Activated CD4-positive, alpha-beta T cell treated with anti-CD3 and anti-CD28 coated beads, Interleukin-2, amount 50 U/mL, for 16 hours (primary cell): Measurements from ENCODE around the gene GPC6.
"Not testable (repeated sequence)": the region's sequence is repeated elsewhere in the genome, so short reads cannot be mapped to it uniquely, and the experiment has no call there.

Experiments used
- DNase-seq: peaks from one replicate; pipeline ENCODE4 v3.0.0-alpha.2; 2020

Gene GPC6

DNA sequence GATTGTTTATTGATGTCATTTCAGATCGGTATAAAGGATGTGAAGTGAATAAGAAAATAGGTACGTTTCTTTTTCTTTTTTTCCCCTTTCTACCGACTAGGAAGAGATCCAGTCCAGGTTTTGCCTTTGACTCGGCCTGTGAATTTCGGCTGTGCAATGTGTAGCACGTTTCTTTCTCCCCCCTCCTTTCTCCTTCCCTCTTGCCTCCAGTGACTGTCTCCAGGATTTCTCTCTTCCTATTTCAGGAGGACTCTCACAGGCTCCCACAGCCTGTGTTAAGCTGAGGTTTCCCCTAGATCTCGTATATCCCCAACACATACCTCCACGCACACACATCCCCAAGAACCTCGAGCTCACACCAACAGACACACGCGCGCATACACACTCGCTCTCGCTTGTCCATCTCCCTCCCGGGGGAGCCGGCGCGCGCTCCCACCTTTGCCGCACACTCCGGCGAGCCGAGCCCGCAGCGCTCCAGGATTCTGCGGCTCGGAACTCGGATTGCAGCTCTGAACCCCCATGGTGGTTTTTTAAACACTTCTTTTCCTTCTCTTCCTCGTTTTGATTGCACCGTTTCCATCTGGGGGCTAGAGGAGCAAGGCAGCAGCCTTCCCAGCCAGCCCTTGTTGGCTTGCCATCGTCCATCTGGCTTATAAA lies at the start of gene GPC6:
Gene GPC6 (plus strand): TSS at position 185 of the 657 bp plus-strand sequence.
- DNase-seq, result no peak

- DNase-seq, result no peak
These were observed 46.1 kb upstream of the GPC6 start for GRCh38 chr13:93180356-93180969.

DNA sequence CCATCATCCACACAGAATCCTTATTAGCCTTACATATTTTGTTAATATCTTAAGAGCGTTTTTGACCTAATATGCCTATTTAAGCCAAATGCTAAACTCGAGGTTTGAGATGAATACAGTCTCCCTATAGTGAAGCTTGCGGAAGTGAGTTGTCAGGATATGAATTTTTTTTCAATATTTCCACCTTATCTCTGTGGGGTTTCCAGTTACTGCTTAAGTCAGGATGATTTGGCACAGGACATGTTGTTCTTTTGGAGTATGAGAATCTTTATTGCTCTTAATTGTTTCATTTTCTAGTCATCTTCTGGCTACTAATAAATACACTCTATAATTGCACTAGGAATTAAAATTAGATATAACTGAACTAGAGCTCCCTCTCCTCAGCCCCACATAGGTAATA lies 44.2 kb upstream of the GPC6 start:
- no peak for DNase-seq

GRCh38 chr13:93183302-93183701 lies 43.3 kb upstream of the GPC6 start:
- no peak for DNase-seq

- DNase-seq, result no peak
These were observed 36.6 kb upstream of the GPC6 start for GRCh38 chr13:93190006-93190405.

- DNase-seq, result no peak
These were observed 32.9 kb upstream of the GPC6 start for GRCh38 chr13:93193682-93194081.

- DNase-seq, result no peak
These were observed 26.8 kb upstream of the GPC6 start for GRCh38 chr13:93199856-93200255.

GRCh38 chr13:93200626-93201025 lies 26.0 kb upstream of the GPC6 start:
- DNase-seq, result no peak

DNA sequence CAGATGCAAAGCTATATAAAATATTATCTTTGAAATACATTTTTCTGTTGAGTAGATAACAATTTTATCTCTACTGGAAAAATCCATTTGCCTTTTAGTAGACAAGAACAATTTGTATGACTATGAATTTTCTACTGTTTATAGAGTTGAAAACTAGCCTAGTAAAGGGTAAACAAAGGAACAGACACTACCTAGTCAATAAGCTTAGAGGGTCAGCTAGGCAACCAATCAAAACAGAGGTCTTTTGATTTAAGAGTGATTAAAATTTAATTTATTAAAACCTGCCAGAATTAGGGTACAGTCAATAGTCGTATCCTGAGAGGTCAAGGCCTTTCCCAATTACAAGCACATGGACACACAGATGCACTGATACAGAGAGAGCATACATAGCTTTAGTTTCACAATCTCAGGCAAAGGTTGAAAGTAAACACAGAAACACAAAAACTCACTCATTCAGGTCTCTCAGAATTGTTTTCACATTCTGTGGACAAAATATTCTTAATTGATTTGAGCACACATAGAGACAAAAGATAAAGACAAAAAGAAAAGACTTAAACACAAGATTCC lies 24.5 kb upstream of the GPC6 start:
- no peak for DNase-seq

- DNase-seq, result not testable (repeated sequence)
These were observed 19.7 kb upstream of the GPC6 start for GRCh38 chr13:93206778-93207392.

DNA sequence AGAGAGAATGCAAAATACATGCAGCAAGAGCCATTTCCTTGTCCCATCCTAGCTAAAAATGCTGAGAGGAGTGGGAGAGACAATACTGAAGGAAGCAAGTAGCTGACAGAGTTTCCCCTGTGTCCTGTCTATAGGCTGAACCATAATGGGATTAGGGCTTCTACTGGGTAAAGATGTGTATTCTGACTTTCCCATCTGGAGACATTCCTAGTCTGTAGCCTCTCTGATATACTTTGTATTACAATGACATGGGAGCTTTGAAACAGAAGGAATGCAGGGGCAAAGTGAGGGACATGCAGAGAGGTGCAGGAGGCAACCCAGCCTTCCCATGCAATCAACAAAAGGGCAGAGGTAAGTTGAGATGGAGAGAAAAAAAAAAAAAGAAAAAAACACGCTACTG lies 10.5 kb upstream of the GPC6 start:
- no peak for DNase-seq

DNA sequence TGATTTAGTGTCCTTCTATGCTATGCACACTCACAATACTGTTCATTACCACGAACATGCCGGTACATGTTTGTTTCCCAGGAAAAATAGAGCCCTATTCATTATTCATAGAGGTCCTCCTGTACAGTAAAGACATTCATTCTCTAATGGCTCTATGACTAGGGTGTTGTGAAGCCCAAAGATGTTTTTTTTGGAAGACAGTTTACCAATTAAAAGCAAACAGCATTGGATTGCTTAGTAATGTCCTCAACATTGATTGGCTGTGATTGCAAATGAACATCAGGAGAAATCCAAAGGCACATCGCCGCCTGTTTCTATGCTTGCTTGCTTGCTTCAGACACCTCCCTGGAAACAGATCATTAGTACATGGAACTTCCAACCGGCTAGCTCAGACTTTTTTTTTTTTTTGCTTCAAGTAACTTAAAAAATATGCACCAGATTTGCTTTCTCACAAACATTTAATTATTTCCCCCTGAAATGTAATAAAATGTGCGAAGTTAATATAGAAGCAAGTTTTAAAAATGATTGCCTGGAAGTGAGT lies 8.8 kb upstream of the GPC6 start:
- no peak for DNase-seq

DNA sequence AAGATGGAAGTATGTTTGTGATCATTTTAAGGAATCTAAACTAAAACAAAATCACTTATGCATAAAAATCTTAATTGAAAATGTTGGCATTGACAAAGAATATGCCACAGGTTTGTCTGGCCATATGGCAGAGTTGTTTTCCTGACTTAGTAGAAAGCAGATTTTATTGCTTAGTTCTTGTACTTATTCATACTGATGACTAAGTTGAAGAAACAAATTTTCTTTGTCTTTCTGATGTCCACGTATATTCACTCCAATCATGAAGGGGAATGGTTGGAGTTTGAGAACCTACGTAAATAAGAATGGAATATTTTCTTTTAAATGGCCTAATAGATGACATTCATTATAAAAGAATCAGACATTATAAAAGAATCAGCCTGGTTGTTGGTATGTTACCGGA lies 8.0 kb upstream of the GPC6 start:
- DNase-seq, result no peak

- DNase-seq, result no peak
These were observed 6.5 kb upstream of the GPC6 start for GRCh38 chr13:93220073-93220472.

GRCh38 chr13:93222976-93223375 lies 3.6 kb upstream of the GPC6 start:
- DNase-seq, result no peak

GRCh38 chr13:93224535-93224934 lies 2.1 kb upstream of the GPC6 start:
- no peak for DNase-seq

DNA sequence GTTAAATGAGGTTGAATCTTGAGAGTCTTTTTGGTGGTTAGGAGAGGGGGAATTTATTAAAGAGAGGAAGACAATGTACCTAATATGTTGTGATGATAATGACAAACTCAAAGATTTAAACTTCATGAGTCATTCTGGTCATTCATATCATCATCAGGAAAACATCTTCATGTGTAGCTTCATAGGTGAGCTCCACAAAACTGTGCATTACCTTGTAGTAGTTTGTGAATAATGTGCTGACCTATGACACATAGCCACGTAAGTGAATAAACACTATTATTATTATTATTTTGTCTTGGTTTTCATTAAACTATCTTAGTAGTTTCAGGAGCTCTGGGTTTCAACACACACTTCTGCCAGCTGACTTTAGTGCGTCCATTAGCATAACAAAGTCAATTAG lies 997 bp upstream of the GPC6 start:
- no peak for DNase-seq

DNA sequence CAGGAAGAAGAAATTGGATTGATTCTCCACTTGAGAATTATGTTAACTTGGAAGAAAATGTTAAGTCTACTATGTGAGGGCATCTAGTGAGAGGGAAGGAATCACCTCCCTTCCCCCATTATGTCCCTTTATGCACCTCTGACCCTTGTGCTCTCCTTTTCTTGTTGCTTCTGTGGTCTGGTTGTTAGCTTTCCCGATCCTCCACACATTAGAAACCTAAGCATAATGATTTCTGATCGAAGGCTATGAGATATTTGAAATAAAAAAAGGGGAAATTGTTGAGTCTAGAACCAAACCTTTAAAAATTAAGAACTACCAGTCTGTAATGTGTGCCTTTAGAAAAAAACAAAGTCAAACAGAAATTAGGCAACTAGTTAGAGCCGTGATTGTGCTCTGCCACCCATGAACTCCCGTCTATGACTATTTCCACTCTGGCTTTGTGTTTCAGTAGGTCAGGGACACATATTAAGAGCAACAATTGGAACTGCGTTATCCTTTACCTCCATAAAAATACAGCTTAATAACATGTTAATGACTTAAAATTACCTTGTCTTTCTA lies 463 bp upstream of the GPC6 start:
- no peak for DNase-seq

- no peak for DNase-seq
These were observed 772 bp downstream of the GPC6 start for GRCh38 chr13:93227280-93227877.

DNA sequence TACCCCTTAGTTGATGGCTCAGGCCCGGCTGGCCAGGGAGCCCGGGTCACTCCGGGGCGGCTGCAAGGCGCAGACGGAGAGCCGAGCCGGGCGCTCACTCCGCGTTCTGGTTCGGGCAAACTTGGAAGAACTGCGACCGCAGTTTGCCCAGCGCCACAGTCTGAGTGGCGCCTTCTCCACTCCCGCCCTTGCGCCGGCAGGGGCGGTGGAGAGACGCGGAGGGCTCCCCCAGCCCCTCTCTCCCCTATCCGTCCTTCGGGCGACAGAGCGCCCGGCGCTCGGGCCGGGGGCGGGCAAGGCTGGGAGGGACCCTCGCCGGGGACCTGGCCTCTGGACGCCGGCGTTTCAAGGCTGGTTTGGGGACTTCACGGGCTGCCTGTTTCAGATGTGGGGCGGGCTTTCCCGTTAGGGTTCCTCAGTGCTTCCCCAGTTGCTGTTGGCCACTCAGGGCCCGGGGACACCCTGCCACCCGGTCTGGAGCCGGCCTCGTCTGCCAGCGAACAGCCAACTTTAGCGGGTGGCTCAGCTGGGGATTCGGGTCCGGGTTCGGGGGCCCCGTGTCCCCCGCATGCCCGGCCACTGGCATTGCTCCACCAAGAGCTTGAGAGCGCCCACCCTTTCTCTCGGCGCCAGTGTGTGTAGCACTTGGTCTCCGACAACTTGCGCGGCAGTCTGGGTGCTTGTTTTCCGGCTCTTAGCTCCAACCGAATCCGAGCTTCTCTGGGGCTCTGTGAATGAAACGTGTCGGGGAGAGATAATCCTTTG lies 1.5 kb downstream of the GPC6 start:
- no peak for DNase-seq

DNA sequence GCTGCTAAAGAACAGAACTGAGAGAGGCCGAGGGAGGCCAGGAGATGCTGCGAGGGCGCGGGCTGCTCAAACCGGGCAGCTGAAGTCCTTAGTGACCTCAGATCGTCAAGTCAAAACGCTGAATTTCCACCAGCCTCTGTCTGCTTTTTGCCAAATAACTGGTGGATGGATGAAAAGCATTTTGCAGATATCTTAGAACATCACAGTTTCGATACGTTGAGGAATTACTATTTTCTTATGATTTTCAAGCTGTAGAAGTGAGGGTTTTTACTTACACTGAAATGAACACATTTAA lies 2.0 kb downstream of the GPC6 start:
- DNase-seq, result no peak

DNA sequence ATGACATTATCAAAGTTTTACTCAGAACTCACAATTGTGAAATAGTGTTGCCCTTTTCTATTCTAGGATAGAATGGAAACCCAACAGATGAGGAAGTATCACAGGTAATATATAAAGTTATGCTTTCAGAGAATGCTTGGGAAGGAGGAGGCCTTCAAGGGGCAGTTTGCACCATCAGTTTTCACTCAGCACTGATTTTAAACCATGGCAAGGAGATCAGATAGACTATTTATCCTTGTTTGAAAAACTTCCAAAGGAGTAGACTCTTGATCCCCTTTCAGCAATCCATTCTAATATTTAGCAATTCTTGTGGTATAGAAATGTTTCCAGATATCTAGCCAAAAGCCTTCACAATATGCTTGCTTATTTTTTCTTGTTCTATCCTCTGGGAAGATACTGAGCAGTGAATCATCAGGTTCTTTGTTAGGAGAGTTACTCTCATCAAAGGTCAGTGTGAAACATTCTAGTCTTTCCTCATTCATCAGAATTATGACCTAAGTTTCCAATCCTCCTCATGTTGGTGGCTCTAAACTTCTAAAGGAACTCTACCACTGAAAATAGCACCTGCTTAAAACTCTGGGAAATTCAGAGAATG lies 3.8 kb downstream of the GPC6 start:
- DNase-seq, result no peak
